ENCODE data around the gene ZNF205. TPM values are rescaled to one million over a fixed set of nuclear protein-coding genes. Genes with fewer than 3 reads are reported as not detected.

ZNF205 gene
- total and polyA plus RNA-seq, 2 of the 13 experiments (the other 11 are each of a cell fraction or from before 2014, with no cell fraction given), result 5.8 to 10.2 TPM

DNA sequence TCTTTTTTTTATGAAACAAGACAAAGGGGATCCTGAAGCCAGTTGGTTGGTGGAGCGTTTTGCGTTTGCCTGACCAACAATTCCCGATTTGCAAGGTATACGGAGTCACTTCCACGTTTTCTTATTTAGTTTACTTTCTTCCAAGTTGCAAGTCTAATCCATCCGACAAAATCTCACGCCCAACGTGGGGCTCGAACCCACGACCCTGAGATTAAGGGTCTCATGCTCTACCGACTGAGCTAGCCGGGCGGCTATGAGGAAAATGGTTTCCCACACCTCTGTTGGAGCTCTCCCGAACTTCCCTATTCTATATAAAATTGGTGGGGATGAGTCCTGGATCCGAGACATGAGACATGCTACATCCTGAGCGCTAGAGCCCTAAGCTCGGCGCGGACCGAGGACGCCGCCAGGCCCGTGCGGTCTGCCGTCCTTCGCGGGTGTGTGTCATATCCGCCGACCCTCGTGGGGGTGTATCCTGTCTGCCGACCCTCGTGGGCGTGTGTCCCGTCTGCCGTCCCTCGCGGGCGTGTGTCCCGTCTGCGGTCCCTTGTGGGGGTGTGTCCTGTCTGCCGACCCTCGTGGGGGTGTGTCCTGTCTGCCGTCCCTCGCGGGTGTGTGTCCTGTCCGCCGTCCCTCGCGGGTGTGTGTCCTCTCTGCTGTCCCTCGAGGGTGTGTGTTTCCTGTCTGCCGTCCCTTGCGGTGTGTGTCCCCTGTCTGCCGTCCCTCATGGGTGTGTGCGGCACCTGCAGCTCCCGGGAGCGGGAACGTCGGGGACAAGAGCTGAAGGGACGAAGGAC, 45.0 kb downstream of the ZNF205 start (continued):
- TF ChIP-seq, protein P1, sequence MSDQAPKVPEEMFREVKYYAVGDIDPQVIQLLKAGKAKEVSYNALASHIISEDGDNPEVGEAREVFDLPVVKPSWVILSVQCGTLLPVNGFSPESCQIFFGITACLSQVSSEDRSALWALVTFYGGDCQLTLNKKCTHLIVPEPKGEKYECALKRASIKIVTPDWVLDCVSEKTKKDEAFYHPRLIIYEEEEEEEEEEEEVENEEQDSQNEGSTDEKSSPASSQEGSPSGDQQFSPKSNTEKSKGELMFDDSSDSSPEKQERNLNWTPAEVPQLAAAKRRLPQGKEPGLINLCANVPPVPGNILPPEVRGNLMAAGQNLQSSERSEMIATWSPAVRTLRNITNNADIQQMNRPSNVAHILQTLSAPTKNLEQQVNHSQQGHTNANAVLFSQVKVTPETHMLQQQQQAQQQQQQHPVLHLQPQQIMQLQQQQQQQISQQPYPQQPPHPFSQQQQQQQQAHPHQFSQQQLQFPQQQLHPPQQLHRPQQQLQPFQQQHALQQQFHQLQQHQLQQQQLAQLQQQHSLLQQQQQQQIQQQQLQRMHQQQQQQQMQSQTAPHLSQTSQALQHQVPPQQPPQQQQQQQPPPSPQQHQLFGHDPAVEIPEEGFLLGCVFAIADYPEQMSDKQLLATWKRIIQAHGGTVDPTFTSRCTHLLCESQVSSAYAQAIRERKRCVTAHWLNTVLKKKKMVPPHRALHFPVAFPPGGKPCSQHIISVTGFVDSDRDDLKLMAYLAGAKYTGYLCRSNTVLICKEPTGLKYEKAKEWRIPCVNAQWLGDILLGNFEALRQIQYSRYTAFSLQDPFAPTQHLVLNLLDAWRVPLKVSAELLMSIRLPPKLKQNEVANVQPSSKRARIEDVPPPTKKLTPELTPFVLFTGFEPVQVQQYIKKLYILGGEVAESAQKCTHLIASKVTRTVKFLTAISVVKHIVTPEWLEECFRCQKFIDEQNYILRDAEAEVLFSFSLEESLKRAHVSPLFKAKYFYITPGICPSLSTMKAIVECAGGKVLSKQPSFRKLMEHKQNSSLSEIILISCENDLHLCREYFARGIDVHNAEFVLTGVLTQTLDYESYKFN (CRISPR knock-in tag; conservative IDR thresholded peaks at IDR 0.05), result 0 out of 2 replicates have a peak, but pooled peaks have one; percentile 22
- no peak for TF ChIP-seq ZNF317 (CRISPR knock-in tag; IDR thresholded peaks at IDR 0.05)
- TF ChIP-seq BORCS8-MEF2B (CRISPR knock-in tag; IDR thresholded peaks at IDR 0.05), result peak; percentile 17; the same call in 1 of the 2 replicates
- TF ChIP-seq ZNF329 (CRISPR knock-in tag; IDR thresholded peaks at IDR 0.05; ENCODE audit: low read depth), result no peak
- TF ChIP-seq ZNF234 (CRISPR knock-in tag; conservative IDR thresholded peaks at IDR 0.05), result no peak
- peak; percentile 26; the same call in 1 of the 2 replicates for TF ChIP-seq KLF6 (CRISPR knock-in tag; IDR thresholded peaks at IDR 0.05)
- TF ChIP-seq, protein P2, sequence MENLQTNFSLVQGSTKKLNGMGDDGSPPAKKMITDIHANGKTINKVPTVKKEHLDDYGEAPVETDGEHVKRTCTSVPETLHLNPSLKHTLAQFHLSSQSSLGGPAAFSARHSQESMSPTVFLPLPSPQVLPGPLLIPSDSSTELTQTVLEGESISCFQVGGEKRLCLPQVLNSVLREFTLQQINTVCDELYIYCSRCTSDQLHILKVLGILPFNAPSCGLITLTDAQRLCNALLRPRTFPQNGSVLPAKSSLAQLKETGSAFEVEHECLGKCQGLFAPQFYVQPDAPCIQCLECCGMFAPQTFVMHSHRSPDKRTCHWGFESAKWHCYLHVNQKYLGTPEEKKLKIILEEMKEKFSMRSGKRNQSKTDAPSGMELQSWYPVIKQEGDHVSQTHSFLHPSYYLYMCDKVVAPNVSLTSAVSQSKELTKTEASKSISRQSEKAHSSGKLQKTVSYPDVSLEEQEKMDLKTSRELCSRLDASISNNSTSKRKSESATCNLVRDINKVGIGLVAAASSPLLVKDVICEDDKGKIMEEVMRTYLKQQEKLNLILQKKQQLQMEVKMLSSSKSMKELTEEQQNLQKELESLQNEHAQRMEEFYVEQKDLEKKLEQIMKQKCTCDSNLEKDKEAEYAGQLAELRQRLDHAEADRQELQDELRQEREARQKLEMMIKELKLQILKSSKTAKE (CRISPR knock-in tag; IDR thresholded peaks at IDR 0.05; ENCODE audit: borderline replicate concordance), result no peak
- TF ChIP-seq, protein P3, sequence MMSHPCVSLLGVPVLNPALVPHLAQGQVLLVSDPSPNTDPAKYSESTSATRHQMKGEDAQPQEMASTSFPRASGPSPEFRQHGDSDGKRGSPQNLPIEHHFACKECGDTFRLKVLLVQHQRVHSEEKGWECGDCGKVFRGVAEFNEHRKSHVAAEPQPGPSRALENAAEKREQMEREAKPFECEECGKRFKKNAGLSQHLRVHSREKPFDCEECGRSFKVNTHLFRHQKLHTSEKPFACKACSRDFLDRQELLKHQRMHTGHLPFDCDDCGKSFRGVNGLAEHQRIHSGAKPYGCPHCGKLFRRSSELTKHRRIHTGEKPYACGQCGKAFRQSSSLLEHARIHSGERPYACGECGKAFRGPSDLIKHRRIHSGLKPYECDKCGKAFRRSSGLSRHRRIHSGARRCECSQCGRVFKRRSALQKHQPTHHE (CRISPR knock-in tag; IDR thresholded peaks at IDR 0.05; ENCODE audit: borderline replicate concordance), result peak; percentile 37; the same call in 1 of the 2 replicates
- no peak for TF ChIP-seq REL (CRISPR knock-in tag; conservative IDR thresholded peaks at IDR 0.05)
- TF ChIP-seq NR2F6 (IDR thresholded peaks at IDR 0.05), result 0 out of 2 replicates have a peak, but pooled peaks have one; percentile 31
- TF ChIP-seq NR2F6 (CRISPR knock-in tag; IDR thresholded peaks at IDR 0.05), result no peak
- TF ChIP-seq GATAD1 (CRISPR knock-in tag; IDR thresholded peaks at IDR 0.05), result no peak
- TF ChIP-seq ZMYM4 (CRISPR knock-in tag; IDR thresholded peaks at IDR 0.05), result peak; percentile 60; the same call in 1 of the 2 replicates
- TF ChIP-seq GATAD2A (CRISPR knock-in tag; IDR thresholded peaks at IDR 0.05), result peak; percentile 82
- peak; percentile 77 for TF ChIP-seq RBM22 (optimal IDR thresholded peaks at IDR 0.05; ENCODE audit: low read length)
- TF ChIP-seq, protein P4, sequence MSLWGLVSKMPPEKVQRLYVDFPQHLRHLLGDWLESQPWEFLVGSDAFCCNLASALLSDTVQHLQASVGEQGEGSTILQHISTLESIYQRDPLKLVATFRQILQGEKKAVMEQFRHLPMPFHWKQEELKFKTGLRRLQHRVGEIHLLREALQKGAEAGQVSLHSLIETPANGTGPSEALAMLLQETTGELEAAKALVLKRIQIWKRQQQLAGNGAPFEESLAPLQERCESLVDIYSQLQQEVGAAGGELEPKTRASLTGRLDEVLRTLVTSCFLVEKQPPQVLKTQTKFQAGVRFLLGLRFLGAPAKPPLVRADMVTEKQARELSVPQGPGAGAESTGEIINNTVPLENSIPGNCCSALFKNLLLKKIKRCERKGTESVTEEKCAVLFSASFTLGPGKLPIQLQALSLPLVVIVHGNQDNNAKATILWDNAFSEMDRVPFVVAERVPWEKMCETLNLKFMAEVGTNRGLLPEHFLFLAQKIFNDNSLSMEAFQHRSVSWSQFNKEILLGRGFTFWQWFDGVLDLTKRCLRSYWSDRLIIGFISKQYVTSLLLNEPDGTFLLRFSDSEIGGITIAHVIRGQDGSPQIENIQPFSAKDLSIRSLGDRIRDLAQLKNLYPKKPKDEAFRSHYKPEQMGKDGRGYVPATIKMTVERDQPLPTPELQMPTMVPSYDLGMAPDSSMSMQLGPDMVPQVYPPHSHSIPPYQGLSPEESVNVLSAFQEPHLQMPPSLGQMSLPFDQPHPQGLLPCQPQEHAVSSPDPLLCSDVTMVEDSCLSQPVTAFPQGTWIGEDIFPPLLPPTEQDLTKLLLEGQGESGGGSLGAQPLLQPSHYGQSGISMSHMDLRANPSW (CRISPR knock-in tag; IDR thresholded peaks at IDR 0.05; ENCODE audit: borderline replicate concordance), result no peak
- TF ChIP-seq, protein P5, sequence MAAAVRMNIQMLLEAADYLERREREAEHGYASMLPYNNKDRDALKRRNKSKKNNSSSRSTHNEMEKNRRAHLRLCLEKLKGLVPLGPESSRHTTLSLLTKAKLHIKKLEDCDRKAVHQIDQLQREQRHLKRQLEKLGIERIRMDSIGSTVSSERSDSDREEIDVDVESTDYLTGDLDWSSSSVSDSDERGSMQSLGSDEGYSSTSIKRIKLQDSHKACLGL (CRISPR knock-in tag; IDR thresholded peaks at IDR 0.05), result no peak

Data from HepG2 (cell line).